Vagina (tissue), 2 donors: ENCODE measurements around the gene FYCO1.

Source experiments
- CTCF ChIP-seq, 3 experiments: fragments of 450-650 bp in 2 of 3; fragments of 200-600 bp in 1 of 3; sonication (generic) in 1 of 3; IDR thresholded peaks; one replicate each; pipeline ENCODE4 v1.5.1; 2017 to 2019; ENCODE audit warnings: antibody characterized with exemption in 3 of 3, mild to moderate bottlenecking in 2 of 3, moderate library complexity in 2 of 3
- POLR2A ChIP-seq, 2 donors: fragments of 450-650 bp; IDR thresholded peaks; one replicate each; pipeline ENCODE4 v1.6.1; 2017; ENCODE audit warnings: antibody characterized with exemption in 2 of 2, mild to moderate bottlenecking in 2 of 2, moderate library complexity in 2 of 2
- POLR2AphosphoS5 ChIP-seq, 2 donors: sonication (generic); formaldehyde crosslinking; IDR thresholded peaks; one replicate each; pipeline ENCODE4 v1.9.0; 2017; ENCODE audit warnings: antibody characterized with exemption in 2 of 2, mild to moderate bottlenecking in 2 of 2, low read depth in 1 of 2; ENCODE audit not compliant: insufficient read depth in 1 of 2

GRCh38 chr3:46010519-46011113 is 15.0 kb upstream of the FYCO1 start:
- TF ChIP-seq CTCF (IDR thresholded peaks at IDR 0.05) (no peak), POLR2A (IDR thresholded peaks at IDR 0.05) (no peak), POLR2AphosphoS5 (IDR thresholded peaks at IDR 0.05; ENCODE audit: insufficient read depth in 1 of 2, low read depth in 1 of 2) (no peak)
